Stimulated activated CD8-positive, alpha-beta memory T cell treated with anti-CD3 and anti-CD28 coated beads, Interleukin-15, amount 100 ng/mL, for 1 hour (primary cell): ENCODE data around the gene EHD4.
A peak's percentile ranks its signal among the peaks of the same experiment; 100 is the strongest.

Source experiments
- DNase-seq: peaks from one replicate; pipeline ENCODE4 v3.0.0-alpha.2; 2020; ENCODE audit warnings: low read depth

The EHD4 gene

DNA sequence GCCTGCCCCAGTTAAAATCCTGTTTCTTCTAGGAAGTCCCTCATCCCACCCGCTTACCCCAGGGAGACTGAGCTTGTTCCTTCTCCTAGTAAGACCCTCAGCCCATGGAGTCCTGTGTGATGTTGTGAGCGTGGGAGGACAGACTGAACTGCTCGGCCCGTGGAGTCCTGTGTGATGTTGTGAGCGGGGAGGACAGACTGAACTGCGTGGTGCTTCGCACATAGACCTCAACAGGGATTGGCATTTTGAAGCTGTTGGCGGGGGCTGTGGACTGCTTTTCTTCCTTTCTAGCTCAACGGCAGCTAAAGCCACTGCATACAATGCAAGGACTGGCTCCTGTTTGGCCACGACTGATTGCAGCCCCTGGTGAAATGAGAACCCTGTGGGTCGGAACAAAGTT, 76.9 kb downstream of the EHD4 start:
- no peak for DNase-seq

DNA sequence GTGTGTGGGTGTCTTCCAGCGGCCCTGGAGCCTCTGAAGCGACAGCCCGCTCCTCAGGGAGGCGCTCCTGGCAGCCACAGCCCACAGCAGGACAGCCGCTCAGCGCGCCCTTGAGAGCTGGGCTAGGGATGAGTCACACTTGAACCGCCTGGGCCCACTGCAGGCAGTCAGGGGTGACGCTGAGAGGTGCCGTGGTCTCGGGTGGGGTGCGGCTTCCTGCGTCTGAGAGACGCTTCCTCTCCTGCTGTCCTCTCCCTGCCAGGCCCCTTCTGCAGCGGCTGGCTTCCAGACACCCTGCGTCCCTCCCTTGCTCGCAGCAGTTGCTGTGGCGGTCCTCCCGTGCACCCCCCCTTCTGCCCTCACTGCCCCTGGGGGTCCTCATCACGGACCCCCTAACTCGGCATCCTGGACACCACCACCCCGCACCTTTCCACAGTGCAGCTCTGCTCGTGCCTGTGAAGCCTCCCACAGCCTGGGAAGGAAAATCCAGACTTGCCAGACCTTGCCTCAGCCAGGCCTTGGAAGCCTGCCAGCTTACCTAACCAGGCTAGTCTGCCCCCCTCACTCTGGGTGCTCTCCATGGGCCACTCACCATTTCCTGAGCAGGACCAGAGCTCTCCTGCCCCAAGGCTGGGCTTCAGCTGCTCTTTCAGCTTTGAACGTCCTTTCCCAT, 77.4 kb downstream of the EHD4 start:
- peak; percentile 66 for DNase-seq

DNA sequence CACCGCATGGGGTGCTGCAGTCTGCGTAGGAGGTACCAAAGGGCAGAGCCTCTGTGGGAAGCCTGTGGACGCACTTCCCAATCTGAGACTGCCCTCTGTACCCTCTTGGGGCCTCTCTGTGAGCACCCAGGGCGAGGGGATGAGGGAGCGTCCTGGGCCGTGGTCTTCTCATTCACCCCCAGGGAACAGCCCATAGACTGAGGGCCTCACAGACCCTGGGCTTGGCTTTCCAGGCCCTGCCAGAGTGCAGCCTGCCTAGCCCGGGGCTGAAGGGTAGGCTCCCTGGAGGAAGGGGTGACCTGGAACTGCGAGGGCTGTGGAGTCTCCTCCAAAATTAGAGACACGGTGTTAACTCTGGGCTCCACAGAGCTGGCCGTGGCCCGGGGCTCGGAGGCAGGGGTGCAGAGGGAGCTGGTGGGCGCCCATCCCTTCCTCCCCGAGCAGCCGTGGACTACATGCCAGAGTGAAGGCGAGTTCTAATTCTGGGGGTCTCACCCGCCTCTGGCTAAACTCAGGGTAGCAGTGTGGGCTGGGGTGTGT, 78.0 kb downstream of the EHD4 start:
- DNase-seq: no peak

DNA sequence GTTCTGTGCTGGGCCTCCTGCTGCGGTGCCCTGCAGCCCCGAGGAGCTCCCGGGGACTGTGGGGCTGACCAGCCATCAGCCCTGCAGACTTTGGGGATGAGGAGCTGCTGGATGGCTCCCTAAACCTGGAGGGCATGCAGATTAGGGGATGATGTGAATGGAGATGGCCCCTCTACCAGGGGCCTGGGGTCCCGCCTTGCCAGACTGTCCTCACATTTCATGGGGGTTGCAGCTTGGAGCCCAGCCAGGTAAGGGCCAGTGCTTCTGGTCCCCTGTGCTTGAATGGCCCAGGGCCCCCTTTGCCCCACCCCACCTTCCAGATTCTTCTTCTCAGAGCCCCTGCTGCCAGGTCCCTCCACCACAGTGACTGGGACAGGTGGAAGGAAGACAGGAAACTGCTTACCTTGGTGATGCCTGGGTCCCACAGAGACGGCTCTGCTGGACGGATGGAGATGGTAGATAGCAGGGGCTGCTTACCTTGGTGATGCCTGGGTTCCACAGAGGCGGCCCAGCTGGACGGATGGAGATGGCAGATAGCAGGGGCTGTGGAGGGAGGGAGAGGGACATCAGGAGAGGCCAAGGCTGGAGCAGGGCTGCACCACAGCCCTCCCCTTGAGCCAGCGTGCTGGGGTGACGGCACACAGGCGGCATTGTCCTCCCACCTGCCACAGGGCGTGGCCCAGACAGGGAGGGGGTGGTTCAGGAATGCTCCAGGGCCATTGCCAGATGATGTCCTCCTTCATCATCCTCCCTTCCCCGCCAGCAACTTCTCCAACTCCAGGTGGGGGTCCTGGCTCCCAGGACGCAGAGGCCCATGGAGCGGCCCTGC, 78.7 kb downstream of the EHD4 start, which contains the start of gene SPTBN5:
Gene SPTBN5, minus strand, starts transcription at position 632 of the 829 bp plus-strand sequence. Its CDS starts 556 bp downstream, at position 76.
- DNase-seq: no peak

DNA sequence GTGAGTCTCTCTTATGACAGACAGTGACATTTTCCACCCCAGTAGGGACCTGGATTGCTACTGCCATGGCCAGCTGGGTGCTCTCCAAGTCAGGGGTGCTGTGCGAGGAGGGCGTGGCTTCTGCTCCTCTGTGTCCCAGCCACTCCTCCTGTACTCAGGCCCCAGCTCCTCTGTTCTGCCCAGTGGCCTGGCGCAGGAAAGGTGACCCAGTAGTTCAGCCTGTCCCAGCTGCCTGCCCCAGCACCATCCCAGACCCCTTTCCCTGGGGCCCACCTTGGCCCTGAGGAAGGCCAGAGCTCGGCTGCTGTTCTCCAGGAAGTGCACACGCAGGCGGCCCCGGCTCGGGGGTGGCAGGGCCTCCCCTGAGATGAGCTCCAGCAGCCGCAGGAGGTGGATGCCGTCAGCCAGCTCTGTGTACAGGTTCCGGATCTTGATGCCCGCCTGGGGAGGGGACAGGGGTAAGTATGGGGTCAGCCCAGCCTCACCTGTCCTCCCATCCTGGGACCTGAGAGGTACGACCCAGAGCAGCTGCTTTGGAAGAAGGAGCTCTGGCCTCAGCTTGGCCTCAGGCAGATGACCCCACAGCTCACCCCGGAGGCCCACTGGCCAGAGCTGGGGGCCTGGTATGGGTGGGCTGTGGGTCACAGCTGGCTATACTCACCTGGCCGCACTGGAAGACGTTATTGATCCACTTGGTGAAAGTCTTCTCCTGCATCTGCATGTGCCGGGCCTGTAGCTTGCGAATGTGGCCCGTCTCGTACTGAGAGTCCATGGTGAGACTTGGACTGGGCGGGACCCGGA, 79.5 kb downstream of the EHD4 start:
- no peak for DNase-seq

DNA sequence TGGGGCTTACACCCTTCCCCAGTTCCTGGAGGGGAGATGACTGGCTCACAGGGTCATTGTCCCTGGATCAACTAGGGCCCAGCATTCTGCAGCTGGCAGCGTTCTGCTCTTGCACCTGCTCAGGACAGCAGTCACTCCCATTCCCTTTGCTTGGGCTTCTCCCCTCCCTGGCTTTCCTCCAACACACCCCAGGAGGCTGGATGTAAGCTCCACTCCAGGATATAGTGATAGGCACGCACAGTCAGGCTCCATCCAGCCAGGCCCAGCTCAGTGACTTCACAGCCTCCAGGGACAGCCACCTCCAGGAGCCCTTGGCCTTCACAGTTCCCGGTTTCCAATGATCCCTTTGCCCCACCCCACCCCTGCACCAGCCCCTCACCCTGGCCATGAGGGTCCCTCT, 80.4 kb downstream of the EHD4 start:
- no peak for DNase-seq

DNA sequence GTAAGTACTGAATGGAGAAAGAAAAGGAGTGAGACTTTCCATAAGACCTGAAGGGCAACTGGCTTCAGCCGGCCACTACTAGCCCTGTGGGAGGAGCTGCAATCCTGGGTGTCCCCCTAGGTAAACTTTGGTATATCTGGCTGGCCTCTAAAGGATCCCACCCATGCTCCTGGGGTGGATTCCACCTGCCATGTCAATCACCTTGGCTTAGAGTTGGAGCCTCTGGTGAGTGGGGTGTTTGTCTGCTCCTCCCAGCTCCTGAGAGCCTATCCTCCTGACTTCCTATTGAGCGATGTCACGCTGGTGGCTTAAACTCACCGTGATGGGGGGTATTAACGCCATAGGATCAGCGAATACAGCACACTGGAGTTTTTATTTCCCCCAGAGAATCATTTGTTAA, 81.1 kb downstream of the EHD4 start:
- no peak for DNase-seq

DNA sequence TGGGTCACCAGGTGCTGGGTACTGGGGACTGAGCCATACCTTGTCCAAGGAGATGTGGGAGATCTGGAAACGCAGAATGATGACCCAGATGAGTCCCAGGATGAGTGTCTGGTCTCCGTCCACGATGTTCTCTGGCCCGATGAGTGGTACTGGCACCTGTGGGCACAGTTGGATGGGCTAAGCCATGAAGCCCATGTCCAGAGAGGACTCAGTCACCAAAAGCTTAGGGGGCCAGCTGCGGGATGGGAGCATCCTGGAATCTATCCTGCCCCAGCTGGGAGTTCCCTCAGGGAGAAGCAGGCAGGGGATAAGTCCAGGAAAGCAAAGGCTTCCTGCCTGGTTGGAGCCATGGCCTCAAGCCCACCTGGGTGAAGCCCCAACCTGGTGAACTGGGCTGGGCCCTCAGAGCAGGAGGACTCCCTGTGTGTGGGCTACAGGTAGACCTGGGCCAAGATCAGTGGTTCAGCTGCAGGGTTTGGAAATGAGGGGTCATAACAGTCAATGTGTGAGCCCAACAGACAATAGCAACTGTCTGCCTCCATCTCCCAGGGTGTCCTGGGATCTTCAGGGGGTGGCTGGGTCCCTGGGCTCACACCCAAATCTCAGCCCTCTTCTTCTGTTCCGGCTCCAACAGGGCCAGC, 82.2 kb downstream of the EHD4 start:
- DNase-seq: no peak

DNA sequence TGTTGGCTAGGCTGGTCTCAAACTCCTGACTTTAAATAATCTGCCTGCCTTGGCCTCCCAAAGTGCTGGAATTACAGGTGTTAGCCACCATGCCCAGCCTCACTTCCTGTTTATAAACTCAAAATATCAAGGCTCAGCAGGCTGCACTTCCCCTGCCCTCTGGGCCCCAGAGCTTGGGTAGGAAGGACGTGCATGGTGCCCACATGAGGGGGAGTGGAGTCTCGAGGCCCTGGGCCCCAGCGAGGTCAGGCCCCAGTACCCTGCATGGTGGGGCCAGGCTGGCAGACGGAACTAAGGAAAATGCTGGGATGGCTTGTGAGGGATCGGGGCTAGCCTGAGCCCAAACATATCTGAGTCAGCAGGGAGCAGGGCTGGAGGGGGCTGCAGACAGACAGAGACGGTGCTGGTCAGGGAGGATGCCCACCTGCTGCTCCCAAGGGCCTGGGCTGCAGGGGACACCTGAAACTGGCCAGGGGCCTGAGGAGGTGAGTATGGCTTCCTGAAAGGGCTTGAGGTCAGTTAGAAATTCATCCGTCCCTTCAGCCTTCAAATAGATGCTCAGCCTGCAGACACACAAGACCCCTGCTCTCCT, 83.6 kb downstream of the EHD4 start:
- no peak for DNase-seq

DNA sequence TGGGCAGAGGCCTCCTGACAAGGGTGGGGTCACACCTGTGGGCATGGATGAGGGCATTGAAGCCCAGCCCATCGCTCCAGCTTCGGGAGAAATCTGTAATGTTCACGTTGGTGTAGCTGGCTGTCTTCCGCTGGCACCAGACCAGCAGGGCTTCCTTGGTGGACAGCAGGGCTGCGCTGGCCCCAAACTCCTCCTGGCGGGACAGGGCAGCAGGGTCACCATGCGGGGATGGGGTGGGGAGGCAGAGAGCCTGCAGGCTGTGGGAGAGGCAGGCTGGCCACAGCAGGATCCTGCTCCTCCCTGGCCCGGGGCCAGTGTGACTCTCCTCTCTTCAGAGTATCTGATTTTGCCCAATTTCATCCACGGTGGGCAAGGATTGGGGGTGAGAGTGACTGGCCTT, 84.5 kb downstream of the EHD4 start:
- DNase-seq: no peak

DNA sequence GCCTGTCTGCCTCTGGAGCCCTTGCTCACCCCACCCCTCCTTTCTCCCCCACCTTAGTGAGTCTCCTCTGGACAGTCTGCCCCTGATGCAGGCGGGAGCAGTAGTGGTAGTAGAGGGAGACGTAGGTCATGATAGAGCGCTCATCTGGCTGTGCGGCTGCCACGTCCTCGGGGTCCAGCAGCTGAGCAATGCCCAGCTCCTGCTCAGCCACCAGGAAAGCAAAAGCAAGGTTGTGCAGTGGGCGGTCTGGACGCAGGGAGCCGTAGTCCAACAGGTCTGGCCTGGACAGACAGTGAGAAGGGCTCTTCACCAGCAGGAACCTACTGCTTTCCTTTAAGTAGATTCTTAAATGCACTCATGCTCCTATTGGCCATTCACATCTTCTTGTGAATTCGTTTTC, 85.2 kb downstream of the EHD4 start:
- no peak for DNase-seq

DNA sequence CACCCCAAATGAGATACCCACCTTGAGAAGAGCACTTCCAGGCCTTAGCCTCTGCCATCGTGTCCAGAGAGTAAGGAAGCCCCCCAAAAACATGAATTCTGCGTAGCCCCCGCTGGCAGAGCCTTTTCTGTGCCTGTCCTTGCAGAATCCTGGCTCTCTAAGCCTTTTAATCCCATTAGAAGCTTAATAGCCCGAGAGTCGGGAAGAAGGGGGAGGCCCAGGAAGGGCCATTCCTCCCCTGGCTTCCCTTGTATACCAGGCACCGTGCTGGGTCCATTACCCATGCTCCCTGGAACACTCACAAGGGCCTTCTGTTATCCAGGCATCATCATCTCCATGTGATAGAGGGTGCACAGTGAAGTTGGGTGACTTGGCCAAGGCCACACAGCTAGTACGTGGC, 85.6 kb downstream of the EHD4 start:
- no peak for DNase-seq

DNA sequence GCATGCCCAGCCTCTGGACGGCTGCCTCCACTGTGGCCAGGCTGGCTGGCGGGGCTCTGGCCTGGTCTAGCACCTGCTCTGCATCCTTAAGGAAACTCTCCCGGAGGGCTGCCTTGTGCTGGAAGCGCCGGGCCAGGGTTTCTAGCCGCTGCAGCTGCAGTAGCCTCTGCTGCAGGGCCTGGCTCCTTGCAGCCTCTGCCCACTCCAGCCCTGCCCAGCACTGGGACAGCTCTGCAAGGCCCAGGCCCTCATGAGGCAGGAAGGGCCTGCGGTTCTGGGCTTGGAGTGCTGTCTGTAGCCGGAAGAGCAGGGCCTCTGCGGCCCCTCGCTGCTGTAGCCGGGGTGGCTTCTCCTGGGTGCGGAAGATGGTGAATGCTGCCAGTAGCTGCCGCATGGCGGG, 86.5 kb downstream of the EHD4 start:
- DNase-seq: no peak

DNA sequence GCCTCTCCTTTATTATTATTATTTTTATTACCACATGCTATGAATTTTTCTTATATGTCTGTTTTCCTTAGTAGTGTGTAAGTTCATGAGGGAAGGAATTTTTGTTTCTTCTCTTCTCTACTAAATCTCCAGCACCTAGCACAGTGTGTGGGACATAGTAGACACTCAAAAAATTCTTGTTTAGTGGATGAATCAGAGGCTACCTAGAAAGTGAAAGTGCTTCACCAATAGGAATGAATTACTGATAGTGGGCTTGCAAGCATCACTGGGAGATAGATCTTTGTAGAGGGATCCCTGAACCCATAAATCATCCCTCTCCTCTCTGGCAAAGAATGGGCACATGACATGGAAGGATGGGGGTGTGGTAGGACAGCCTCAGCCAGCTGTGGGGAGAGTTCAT, 87.0 kb downstream of the EHD4 start:
- no peak for DNase-seq

DNA sequence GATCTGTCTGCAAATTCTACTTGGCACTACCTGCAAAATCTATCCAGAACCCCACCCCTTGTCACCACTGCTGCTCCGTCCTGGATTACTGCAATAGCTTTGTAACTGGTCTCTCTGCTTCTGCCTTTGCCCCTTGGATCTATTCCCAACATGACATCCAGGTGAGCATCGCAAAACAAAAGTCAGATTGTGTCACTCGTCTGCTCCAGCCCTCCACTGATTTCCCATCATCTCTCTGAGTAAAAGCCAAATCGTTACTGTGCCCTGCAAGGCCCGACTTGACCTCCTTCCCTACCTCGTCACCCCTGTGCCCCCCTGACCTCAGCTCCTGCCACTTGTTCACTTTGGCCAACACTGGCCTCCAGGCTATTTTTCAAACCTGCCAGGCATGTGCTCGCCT, 87.9 kb downstream of the EHD4 start:
- no peak for DNase-seq

DNA sequence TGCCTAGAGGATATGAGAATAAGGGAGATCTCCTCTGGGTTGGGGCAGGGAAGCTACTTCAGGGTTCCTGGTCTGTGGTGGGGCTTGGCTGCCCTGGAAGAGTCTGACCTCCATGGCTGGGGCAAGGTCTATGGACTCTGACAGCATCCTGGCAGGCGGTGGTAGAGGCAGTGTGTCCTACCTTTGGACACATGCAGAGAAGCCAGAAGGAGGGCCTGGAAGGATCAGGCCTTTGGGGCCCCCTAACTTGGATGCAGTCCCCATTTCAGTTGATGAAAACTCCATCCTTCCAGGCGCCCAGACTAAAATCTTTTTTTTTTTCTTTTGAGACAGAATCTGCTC, 88.9 kb downstream of the EHD4 start:
- no peak for DNase-seq

DNA sequence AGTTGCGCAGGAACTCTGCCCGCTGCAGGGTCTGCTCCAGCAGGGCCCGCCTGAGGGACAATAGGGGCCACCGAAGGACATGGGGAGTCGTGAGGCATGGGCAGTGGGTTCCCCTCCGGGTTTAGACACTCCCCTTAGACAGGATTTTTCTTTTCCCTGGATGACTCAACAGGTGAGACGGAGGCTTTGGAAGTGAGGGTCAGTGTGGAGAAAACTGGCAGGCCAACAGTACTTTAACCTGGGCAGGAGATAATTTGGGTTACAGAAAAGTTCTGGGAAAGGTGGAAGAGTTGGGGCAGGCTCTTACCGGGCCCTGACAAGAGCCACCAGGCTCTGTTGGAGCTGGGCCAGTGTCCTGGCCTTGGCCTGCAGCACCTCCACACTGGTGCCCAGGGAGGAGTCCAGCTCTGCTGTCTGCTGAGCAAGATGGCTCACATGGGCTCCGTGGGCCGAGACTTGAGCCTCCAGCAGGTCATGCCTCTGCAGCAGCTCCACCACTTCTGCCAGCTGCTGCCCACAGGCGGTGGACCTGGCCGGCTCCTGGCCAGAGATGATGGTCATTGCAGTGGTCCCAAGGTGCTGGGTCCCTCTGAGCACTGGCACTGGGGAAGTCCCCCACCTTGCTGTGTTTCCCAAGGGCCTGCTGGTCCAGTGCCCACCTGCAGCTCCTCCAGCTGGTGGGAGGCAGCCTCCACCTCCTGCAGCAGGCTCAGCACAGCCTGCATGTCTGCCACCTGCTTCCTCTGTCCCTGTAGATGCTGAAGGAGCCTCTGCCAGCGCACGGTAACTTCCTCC, 89.5 kb downstream of the EHD4 start:
- no peak for DNase-seq

DNA sequence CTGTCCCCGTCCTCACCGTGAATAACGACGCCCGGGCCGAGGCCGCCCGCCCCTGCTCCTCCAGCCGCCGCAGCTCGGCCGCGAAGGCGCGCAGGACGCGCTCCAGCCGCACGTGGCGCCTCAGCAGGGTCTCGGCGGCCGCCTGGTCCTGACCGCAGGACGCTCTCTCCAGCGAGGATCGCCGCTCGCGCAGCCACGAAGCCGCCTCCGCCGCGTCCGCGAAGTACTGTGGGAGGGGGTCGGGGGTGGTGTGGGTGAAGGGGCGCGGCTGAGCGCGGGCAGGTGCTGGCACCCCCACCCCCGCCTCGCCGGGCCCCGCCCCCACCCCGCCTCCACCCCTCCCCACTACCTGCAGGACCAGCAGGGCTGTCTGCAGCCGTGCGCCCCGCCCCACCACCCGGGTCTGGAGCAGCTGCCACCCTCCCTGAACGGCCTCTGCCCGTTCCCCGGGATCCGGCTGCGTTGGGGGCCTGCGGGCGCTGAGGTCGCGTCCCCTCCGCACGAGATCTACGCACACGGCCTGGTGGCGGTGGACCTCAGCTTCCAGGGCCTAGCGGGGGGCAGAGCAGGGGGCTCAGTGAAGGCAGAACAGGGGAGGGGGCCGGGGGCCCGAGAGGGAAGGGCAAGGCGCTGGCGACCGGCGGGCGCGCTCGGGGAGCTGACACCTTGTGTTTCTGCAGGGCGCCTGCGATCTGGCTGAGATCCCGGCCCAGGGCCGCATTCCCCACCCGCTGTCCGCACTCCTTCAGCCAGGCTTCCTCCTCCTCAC, 90.3 kb downstream of the EHD4 start:
- no peak for DNase-seq

DNA sequence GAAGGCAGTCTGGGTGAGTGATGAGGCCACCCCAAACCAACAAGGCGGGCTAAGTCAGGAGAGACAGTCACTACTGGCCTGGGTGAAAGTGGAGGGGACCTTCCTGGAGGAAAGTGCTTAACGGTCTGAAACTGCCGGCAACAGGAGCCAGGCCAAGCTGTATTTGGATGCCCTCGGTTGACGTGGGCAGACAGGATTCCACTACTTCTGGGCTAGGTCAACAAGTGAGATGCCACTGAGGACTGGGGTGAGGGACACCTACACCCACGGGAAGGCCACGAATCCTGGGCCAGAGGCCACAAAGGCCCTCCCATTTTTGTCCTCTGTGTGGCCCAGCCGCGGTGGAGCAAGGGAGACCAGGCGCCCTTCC, 90.8 kb downstream of the EHD4 start:
- DNase-seq: no peak

DNA sequence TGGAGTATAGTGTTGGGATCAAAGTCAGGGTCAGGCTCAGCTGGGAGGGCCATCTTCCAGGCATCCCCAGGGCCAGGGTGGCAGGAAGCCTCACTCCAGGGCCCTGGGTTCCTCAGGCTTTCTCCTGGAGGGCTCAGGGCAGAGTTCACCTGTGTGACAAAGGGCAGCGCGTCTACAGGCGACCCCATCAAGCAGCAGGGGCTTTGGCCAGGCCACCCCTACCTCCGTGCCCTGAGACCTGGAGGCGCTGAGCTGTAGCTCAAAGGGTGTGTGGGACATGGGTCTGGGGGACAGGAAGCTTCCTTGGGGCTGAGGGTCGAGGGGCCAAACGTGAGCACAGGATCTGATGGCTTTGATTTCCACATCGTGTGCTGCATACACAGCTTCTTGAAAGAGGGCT, 91.3 kb downstream of the EHD4 start:
- DNase-seq: no peak
